MM.1S (cell line): ENCODE measurements around the gene PTPRJ.

Experiments used
- DNase-seq: peaks from one replicate; pipeline ENCODE4 v3.0.0-alpha.2; 2015
- H2AFZ ChIP-seq: fragments of 300-600 bp; sonication (generic); 2 replicates; pipeline ENCODE4 v1.6.0; 2016; ENCODE audit warnings: antibody characterized with exemption, low read length
- H3F3A ChIP-seq: fragments of 300-600 bp; sonication (generic); 2 replicates; pipeline ENCODE4 v1.6.1; 2016; ENCODE audit warnings: mild to moderate bottlenecking, antibody characterized with exemption, low read length, moderate library complexity, mixed read lengths; ENCODE audit not compliant: insufficient read depth
- H3K27ac ChIP-seq: fragments of 300-600 bp; sonication (generic); 2 replicates; pipeline ENCODE4 v1.5.1; 2016; ENCODE audit warnings: mild to moderate bottlenecking, low read length
- H3K27me3 ChIP-seq: fragments of 300-600 bp; sonication (generic); replicated peaks from 2 replicates; pipeline ENCODE4 v1.6.0; 2016; ENCODE audit warnings: low read length; ENCODE audit not compliant: insufficient read depth
- H3K36me3 ChIP-seq: fragments of 300-600 bp; sonication (generic); replicated peaks from 2 replicates; pipeline ENCODE4 v1.6.1; 2016; ENCODE audit warnings: mild to moderate bottlenecking, low read length, mixed read lengths; ENCODE audit not compliant: insufficient read depth
- H3K4me1 ChIP-seq: fragments of 300-600 bp; sonication (generic); 2 replicates; pipeline ENCODE4 v1.6.1; 2016; ENCODE audit warnings: low read length, mixed read lengths
- H3K4me2 ChIP-seq: fragments of 300-600 bp; sonication (generic); 2 replicates; pipeline ENCODE4 v1.6.0; 2016; ENCODE audit warnings: low read depth, low read length
- H3K4me3 ChIP-seq: fragments of 300-600 bp; sonication (generic); 2 replicates; pipeline ENCODE4 v1.5.1; 2016; ENCODE audit warnings: low read length, mixed read lengths
- H3K79me2 ChIP-seq: fragments of 300-600 bp; sonication (generic); 2 replicates; pipeline ENCODE4 v1.6.1; 2016; ENCODE audit warnings: mixed run types, low read length, mixed read lengths
- H3K9ac ChIP-seq: fragments of 300-600 bp; sonication (generic); 2 replicates; pipeline ENCODE4 v1.6.1; 2016; ENCODE audit warnings: low read length, mixed read lengths
- H3K9me2 ChIP-seq: fragments of 300-600 bp; sonication (generic); replicated peaks from 2 replicates; pipeline ENCODE4 v1.6.1; 2016; ENCODE audit warnings: mild to moderate bottlenecking, low read length, mixed read lengths; ENCODE audit not compliant: insufficient read depth
- H3K9me3 ChIP-seq: fragments of 300-600 bp; sonication (generic); replicated peaks from 2 replicates; pipeline ENCODE4 v1.6.1; 2016; ENCODE audit warnings: mild to moderate bottlenecking, low read length, mixed read lengths; ENCODE audit not compliant: insufficient read depth
- H4K20me1 ChIP-seq: fragments of 300-600 bp; sonication (generic); 2 replicates; pipeline ENCODE4 v1.6.1; 2016; ENCODE audit warnings: mild to moderate bottlenecking, low read length, moderate library complexity, mixed read lengths; ENCODE audit not compliant: insufficient read depth
- CTCF ChIP-seq: fragments of 300-600 bp; sonication (generic); IDR thresholded peaks from 2 replicates; pipeline ENCODE4 v1.5.1; 2016; ENCODE audit warnings: antibody characterized with exemption, low read length, mixed read lengths
- EZH2 ChIP-seq: fragments of 300-600 bp; sonication (generic); optimal IDR thresholded peaks from 2 replicates; pipeline ENCODE3; 2017; ENCODE audit warnings: low read depth, mild to moderate bottlenecking, antibody characterized with exemption, low read length, mixed read lengths
- EZH2phosphoT487 ChIP-seq: fragments of 300-600 bp; sonication (generic); IDR thresholded peaks from 2 replicates; pipeline ENCODE4 v1.6.1; 2018; ENCODE audit warnings: antibody characterized with exemption, low read length

Gene PTPRJ

DNA sequence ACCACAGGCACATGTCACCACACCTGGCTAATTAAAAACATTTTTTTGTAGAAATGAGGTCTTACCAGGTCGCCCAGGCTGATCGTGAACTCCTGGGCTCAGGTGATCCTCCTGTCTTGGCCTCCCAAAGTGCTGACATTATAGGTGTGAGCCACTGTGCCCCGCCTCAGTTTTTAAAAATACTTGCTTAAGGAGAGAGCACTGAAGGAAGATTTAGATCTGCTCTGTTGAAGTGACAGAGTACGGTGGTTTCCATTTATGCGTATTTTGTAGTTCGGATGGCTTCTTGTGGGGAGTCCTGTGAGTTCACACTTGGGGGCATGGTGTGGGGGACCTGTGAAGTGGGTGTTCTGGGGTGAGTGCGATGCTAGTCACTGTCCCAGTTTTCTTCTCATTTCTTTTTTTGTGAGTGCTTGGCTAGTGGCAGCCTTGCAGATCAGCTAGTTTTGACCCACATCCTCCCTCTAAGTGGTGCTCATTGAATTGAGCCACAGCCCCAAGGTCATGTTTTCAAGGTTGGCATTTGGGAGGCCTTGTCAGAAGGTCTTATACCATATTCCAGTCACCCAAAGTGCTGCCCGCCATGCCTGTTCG is 31.5 kb downstream of the PTPRJ start:
- no peaks in the 10 kb centered on the region for H3K4me1 ChIP-seq

DNA sequence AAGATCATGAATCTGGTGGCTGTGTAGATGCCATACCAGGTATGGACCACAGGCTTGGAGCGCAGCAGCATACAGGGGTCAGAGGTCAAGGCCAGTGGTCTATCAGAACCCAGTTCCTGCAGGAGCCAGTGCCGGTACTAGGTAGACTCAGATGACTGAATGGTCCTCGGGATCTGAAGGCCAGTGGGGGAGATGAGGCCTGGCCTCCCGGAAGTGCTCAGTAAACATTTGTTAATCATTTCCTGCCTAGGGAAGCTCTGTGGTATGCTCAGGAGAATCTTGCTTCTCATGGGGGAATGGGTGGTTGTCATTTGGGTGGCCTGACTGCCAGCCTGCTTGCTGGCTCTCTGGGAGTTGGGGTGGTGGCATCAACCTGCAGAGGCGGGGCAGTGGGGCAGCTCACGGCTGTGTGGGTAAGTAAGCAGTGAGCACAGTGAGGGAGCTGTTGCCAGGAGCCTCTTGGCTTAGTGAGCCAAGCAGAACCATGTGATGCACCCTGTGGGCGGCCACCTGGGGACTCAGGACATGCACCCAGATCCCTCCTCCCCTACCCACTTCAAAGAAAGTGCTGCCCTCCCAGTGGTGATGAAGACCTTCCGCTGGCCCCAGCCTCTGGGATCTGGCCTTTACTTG is 33.0 kb downstream of the PTPRJ start:
- Histone ChIP-seq H3K9ac (no peak overlapping the region), H3F3A (no peaks in the 10 kb centered on the region), H3K9me2 (no peaks in the 10 kb centered on the region), H3K9me3 (no peaks in the 10 kb centered on the region), H3K4me3 (no peak overlapping the region), H2AFZ (no peak overlapping the region), H3K27ac (no peak overlapping the region), H4K20me1 (no peaks in the 10 kb centered on the region), H3K4me2 (no peak overlapping the region), H3K79me2 (no peaks in the 10 kb centered on the region), H3K36me3 (no peaks in the 10 kb centered on the region), H3K4me1 (no peaks in the 10 kb centered on the region; the same call in 1 of the 2 replicates), H3K27me3 (no peaks in the 10 kb centered on the region)
- DNase-seq: no peak
- TF ChIP-seq EZH2: no peak
- TF ChIP-seq CTCF: no peak
- TF ChIP-seq EZH2phosphoT487: no peak

More for the DNA sequence above, 31.5 kb downstream of the PTPRJ start:
- H3K79me2 ChIP-seq: no peaks in the 10 kb centered on the region
- no peaks in the 10 kb centered on the region for H3K27me3 ChIP-seq
- H3K9me2 ChIP-seq: no peaks in the 10 kb centered on the region
- TF ChIP-seq CTCF: no peak
- no peak overlapping the region for H3K27ac ChIP-seq
- H3K9ac ChIP-seq: no peak overlapping the region
- DNase-seq: no peak
- no peaks in the 10 kb centered on the region for H3K36me3 ChIP-seq
- H3K9me3 ChIP-seq: no peaks in the 10 kb centered on the region
- no peak overlapping the region for H3K4me3 ChIP-seq
- H2AFZ ChIP-seq: no peak overlapping the region
- H4K20me1 ChIP-seq: no peaks in the 10 kb centered on the region
- no peak overlapping the region for H3K4me2 ChIP-seq
- no peaks in the 10 kb centered on the region for H3F3A ChIP-seq

- Histone ChIP-seq H2AFZ (no peak overlapping the region), H3F3A (no peaks in the 10 kb centered on the region), H3K79me2 (no peaks in the 10 kb centered on the region), H3K9me3 (no peaks in the 10 kb centered on the region), H3K4me2 (no peak overlapping the region), H4K20me1 (no peaks in the 10 kb centered on the region), H3K36me3 (no peaks in the 10 kb centered on the region), H3K9ac (no peak overlapping the region), H3K27ac (no peak overlapping the region), H3K4me1 (no peaks in the 10 kb centered on the region; the same call in 1 of the 2 replicates), H3K4me3 (no peak overlapping the region), H3K9me2 (no peaks in the 10 kb centered on the region), H3K27me3 (no peaks in the 10 kb centered on the region)
- TF ChIP-seq EZH2 (no peak), CTCF (no peak), EZH2phosphoT487 (no peak)
- no peak for DNase-seq
Observed at GRCh38 chr11:48014917-48015316, 34.6 kb downstream of the PTPRJ start.
